Neural progenitor cell (in vitro differentiated cells): ENCODE measurements around the gene MAN1A1. TPM values are rescaled to one million over a fixed set of nuclear protein-coding genes. Genes with fewer than 3 reads are reported as not detected.

ENCODE experiments used
- DNase-seq: peaks from one replicate; pipeline ENCODE4 v3.0.0-alpha.2; 2016; ENCODE audit warnings: low spot score
- H2AFZ ChIP-seq: fragments of 200-600 bp; sonication (generic); replicated peaks from 2 replicates; pipeline ENCODE4 v1.6.1; 2016; ENCODE audit warnings: antibody characterized with exemption
- H3F3A ChIP-seq: fragments of 200-600 bp; sonication (generic); 2 replicates; pipeline ENCODE4 v1.6.1; 2016; ENCODE audit warnings: antibody characterized with exemption, low read depth
- H3K27ac ChIP-seq: fragments of 200-600 bp; sonication (generic); 2 replicates; pipeline ENCODE4 v1.5.1; 2016; ENCODE audit warnings: mild to moderate bottlenecking
- H3K27me3 ChIP-seq: fragments of 200-600 bp; sonication (generic); 2 replicates; pipeline ENCODE4 v1.6.1; 2016; ENCODE audit warnings: mild to moderate bottlenecking, moderate library complexity
- H3K36me3 ChIP-seq: fragments of 200-600 bp; sonication (generic); 2 replicates; pipeline ENCODE4 v1.5.1; 2016
- H3K4me1 ChIP-seq: fragments of 200-600 bp; sonication (generic); 2 replicates; pipeline ENCODE4 v1.6.1; 2016; ENCODE audit warnings: mixed run types
- H3K4me2 ChIP-seq: fragments of 200-600 bp; sonication (generic); 2 replicates; pipeline ENCODE4 v1.6.1; 2016
- H3K4me3 ChIP-seq: fragments of 200-600 bp; sonication (generic); 2 replicates; pipeline ENCODE4 v1.5.1; 2016
- H3K79me2 ChIP-seq: fragments of 200-600 bp; sonication (generic); 2 replicates; pipeline ENCODE4 v1.6.1; 2016; ENCODE audit warnings: low read depth
- H3K9ac ChIP-seq: fragments of 200-600 bp; sonication (generic); 2 replicates; pipeline ENCODE4 v1.6.1; 2016
- H3K9me3 ChIP-seq: fragments of 200-600 bp; sonication (generic); 2 replicates; pipeline ENCODE4 v1.5.1; 2016; ENCODE audit warnings: low read depth
- H4K20me1 ChIP-seq: fragments of 200-600 bp; sonication (generic); 2 replicates; pipeline ENCODE4 v1.6.1; 2016; ENCODE audit warnings: low read depth
- H3K27ac Mint-ChIP-seq: 3 replicates; pipeline ENCODE4 v1.8.0; 2021; ENCODE audit warnings: mixed read lengths
- H3K27me3 Mint-ChIP-seq: 2 replicates; pipeline ENCODE4 v1.8.0; 2022; ENCODE audit warnings: low read depth, mild to moderate bottlenecking, inconsistent platforms, moderate library complexity, mixed read lengths; ENCODE audit not compliant: insufficient read depth
- H3K36me3 Mint-ChIP-seq: 3 replicates; pipeline ENCODE4 v1.8.0; 2021; ENCODE audit warnings: mixed read lengths
- H3K4me1 Mint-ChIP-seq: 3 replicates; pipeline ENCODE4 v1.8.0; 2021; ENCODE audit warnings: mixed read lengths
- H3K4me3 Mint-ChIP-seq: 3 replicates; pipeline ENCODE4 v1.8.0; 2021; ENCODE audit warnings: mild to moderate bottlenecking, moderate library complexity, mixed read lengths
- H3K9me3 Mint-ChIP-seq: 3 replicates; pipeline ENCODE4 v1.8.0; 2020; ENCODE audit warnings: mixed read lengths
- CTCF ChIP-seq: fragments of 200-600 bp; sonication (generic); IDR thresholded peaks from 2 replicates; pipeline ENCODE4 v1.5.1; 2017; ENCODE audit warnings: antibody characterized with exemption, mild to moderate bottlenecking
- EZH2 ChIP-seq: fragments of 200-600 bp; sonication (generic); IDR thresholded peaks from 2 replicates; pipeline ENCODE4 v1.6.1; 2017; ENCODE audit warnings: antibody characterized with exemption, mild to moderate bottlenecking, moderate library complexity
- EZH2phosphoT487 ChIP-seq: fragments of 200-600 bp; sonication (generic); IDR thresholded peaks from 2 replicates; pipeline ENCODE4 v1.6.1; 2017; ENCODE audit warnings: antibody characterized with exemption
- total RNA-seq: library from RNA; depleted of rRNA; stranded (reverse); fragments of >200 nt; gene quantifications from 2 replicates; pipeline ENCODE4 v1.2.3, GENCODE V29; 2015; ENCODE audit warnings: low replicate concordance

MAN1A1 gene
- total RNA-seq, 1 donor from 2014 or later = 5.2 TPM

GRCh38 chr6:119215309-119215708 is 134.3 kb downstream of the MAN1A1 start:
- TF ChIP-seq EZH2phosphoT487 (no peak), CTCF (no peak), EZH2 (no peak)
- no peak overlapping the region for H3K4me3 ChIP-seq
- no peaks in the 10 kb centered on the region for H3K4me1 ChIP-seq
- Mint-ChIP-seq H3K4me3 (no peak overlapping the region), H3K27ac (no peak overlapping the region), H3K27me3 (peaks cover 2% of the 10 kb centered on the region), H3K4me1 (no peaks in the 10 kb centered on the region), H3K36me3 (no peaks in the 10 kb centered on the region), H3K9me3 (no peaks in the 10 kb centered on the region)
- no peaks in the 10 kb centered on the region for H4K20me1 ChIP-seq
- no peaks in the 10 kb centered on the region for H3K27me3 ChIP-seq
- no peaks in the 10 kb centered on the region for H3K9me3 ChIP-seq
- H3F3A ChIP-seq = no peaks in the 10 kb centered on the region
- no peak overlapping the region for H3K27ac ChIP-seq
- DNase-seq = no peak
- H3K36me3 ChIP-seq = no peaks in the 10 kb centered on the region
- no peaks in the 10 kb centered on the region for H3K79me2 ChIP-seq
- no peak overlapping the region for H3K4me2 ChIP-seq
- no peak overlapping the region for H2AFZ ChIP-seq
- no peak overlapping the region for H3K9ac ChIP-seq

GRCh38 chr6:119210596-119210995 is 139.0 kb downstream of the MAN1A1 start:
- Histone ChIP-seq H3K9ac (no peak overlapping the region), H2AFZ (no peak overlapping the region), H3F3A (no peaks in the 10 kb centered on the region), H3K4me2 (no peak overlapping the region), H3K9me3 (no peaks in the 10 kb centered on the region), H3K27me3 (no peaks in the 10 kb centered on the region), H3K4me1 (no peaks in the 10 kb centered on the region), H3K4me3 (no peak overlapping the region), H3K36me3 (no peaks in the 10 kb centered on the region), H4K20me1 (no peaks in the 10 kb centered on the region), H3K27ac (no peak overlapping the region), H3K79me2 (no peaks in the 10 kb centered on the region)
- TF ChIP-seq CTCF = no peak
- TF ChIP-seq EZH2 = no peak
- no peak for TF ChIP-seq EZH2phosphoT487
- no peaks in the 10 kb centered on the region for H3K4me1 Mint-ChIP-seq
- H3K9me3 Mint-ChIP-seq = no peaks in the 10 kb centered on the region
- H3K4me3 Mint-ChIP-seq = no peak overlapping the region
- peaks cover 2% of the 10 kb centered on the region for H3K27me3 Mint-ChIP-seq
- H3K36me3 Mint-ChIP-seq = no peaks in the 10 kb centered on the region
- H3K27ac Mint-ChIP-seq = no peak overlapping the region
- DNase-seq = no peak

GRCh38 chr6:119209452-119210205 is 139.9 kb downstream of the MAN1A1 start:
- Histone ChIP-seq H4K20me1 (no peaks in the 10 kb centered on the region), H3K27ac (no peak overlapping the region), H3F3A (no peaks in the 10 kb centered on the region), H3K9ac (no peak overlapping the region), H3K4me2 (no peak overlapping the region), H3K9me3 (no peaks in the 10 kb centered on the region), H3K27me3 (no peaks in the 10 kb centered on the region), H3K79me2 (no peaks in the 10 kb centered on the region), H3K4me3 (no peak overlapping the region), H2AFZ (no peak overlapping the region), H3K36me3 (no peaks in the 10 kb centered on the region), H3K4me1 (no peaks in the 10 kb centered on the region)
- H3K9me3 Mint-ChIP-seq = no peaks in the 10 kb centered on the region
- no peaks in the 10 kb centered on the region for H3K4me1 Mint-ChIP-seq
- TF ChIP-seq EZH2 (no peak), EZH2phosphoT487 (no peak), CTCF (no peak)
- H3K36me3 Mint-ChIP-seq = no peaks in the 10 kb centered on the region
- H3K27me3 Mint-ChIP-seq = peaks cover 2% of the 10 kb centered on the region
- no peak overlapping the region for H3K4me3 Mint-ChIP-seq
- H3K27ac Mint-ChIP-seq = no peak overlapping the region
- DNase-seq = no peak
